ENCODE measurements around the gene POLN.

DNA sequence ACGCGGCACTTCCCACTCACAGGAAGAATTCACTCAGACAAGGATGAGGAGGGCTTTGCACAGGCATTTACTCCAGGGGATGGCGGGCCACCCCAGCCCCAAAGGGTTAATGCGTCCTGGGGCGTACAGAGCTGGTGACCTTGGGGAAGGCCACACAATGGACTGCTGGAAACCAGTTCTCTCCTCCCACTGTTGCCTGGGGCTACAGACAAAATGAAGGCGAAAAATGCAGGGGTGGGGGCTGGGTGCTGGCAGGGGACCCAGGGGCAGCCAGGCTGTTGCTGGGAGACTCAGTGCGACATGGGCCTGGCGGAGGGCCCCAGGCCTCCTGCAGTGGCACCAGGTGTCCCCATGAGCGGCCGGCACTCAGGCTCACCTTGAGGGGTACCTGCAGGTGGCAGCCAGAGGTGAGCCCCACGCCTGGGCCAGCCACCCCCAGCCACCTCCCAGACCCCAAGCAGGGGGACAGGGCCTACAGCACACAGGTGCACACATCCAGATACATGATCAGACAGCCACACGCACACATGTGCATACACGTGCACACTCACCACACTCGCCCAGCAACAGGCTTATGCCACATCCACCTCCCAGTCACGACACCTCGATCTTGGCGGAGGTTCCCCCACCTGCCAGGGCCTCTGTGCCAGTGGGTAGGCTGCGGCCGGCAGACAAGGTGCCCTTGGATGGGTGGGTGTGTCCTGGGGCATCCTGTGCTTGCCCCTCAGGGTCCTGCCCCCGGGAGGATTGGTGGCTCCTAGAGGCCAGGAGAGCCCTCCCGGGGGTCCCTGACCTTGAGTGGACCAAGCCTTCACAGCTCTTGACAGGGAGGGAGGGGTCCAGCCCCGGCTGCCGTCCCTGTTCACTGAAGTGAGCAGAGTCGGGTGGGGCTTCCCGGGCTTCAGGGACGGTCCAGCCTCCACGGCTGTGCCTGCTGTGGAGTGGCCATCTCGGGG lies 169.7 kb downstream of the POLN start:
- TF ChIP-seq, protein P1, sequence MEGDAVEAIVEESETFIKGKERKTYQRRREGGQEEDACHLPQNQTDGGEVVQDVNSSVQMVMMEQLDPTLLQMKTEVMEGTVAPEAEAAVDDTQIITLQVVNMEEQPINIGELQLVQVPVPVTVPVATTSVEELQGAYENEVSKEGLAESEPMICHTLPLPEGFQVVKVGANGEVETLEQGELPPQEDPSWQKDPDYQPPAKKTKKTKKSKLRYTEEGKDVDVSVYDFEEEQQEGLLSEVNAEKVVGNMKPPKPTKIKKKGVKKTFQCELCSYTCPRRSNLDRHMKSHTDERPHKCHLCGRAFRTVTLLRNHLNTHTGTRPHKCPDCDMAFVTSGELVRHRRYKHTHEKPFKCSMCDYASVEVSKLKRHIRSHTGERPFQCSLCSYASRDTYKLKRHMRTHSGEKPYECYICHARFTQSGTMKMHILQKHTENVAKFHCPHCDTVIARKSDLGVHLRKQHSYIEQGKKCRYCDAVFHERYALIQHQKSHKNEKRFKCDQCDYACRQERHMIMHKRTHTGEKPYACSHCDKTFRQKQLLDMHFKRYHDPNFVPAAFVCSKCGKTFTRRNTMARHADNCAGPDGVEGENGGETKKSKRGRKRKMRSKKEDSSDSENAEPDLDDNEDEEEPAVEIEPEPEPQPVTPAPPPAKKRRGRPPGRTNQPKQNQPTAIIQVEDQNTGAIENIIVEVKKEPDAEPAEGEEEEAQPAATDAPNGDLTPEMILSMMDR (conservative IDR thresholded peaks at IDR 0.05; ENCODE audit: low read depth, low read length), result no peak
- TF ChIP-seq POLR2A (IDR thresholded peaks at IDR 0.05; ENCODE audit: low read depth, low read length) (no peak), FOS (IDR thresholded peaks at IDR 0.05; ENCODE audit: low read depth, low read length) (no peak), MAFK (IDR thresholded peaks at IDR 0.05; ENCODE audit: low read depth, low read length) (no peak)

Measured in IMR-90 (cell line).